PFSK-1 (cell line): ENCODE measurements around the gene YBX2.

Experiments
- FOXP2 ChIP-seq: optimal IDR thresholded peaks from 2 replicates; pipeline ENCODE3; 2011; ENCODE audit warnings: borderline replicate concordance, control low read depth, inconsistent platforms; ENCODE audit not compliant: insufficient read depth; ENCODE audit errors: extremely low read length, extremely low read depth
- POLR2AphosphoS5 ChIP-seq: IDR thresholded peaks from 2 replicates; pipeline ENCODE4 v1.6.1; 2012; ENCODE audit warnings: low read depth, mild to moderate bottlenecking, control low read depth, low read length, moderate library complexity
- SIN3A ChIP-seq: IDR thresholded peaks from 2 replicates; pipeline ENCODE4 v1.6.1; 2012; ENCODE audit warnings: mild to moderate bottlenecking, low read length, moderate library complexity, borderline replicate concordance; ENCODE audit not compliant: insufficient read depth
- TAF1 ChIP-seq: IDR thresholded peaks from 2 replicates; pipeline ENCODE4 v1.6.1; 2012; ENCODE audit warnings: low read length, control low read depth, borderline replicate concordance; ENCODE audit not compliant: insufficient read depth
- TF ChIP-seq, protein P1 (sequence below), 2 experiments: IDR thresholded peaks; 2 replicates each; pipeline versions ENCODE4 v1.6.1 to v1.8.0; 2011 to 2012; ENCODE audit warnings: low read depth in 2 of 2, low read length in 2 of 2, control low read depth in 1 of 2, inconsistent platforms in 1 of 2, mild to moderate bottlenecking in 1 of 2, moderate library complexity in 1 of 2; ENCODE audit not compliant: insufficient read depth in 1 of 2

YBX2 gene

GRCh38 chr17:7284911-7285310, 9.5 kb downstream of the YBX2 start:
- TF ChIP-seq, protein P1, sequence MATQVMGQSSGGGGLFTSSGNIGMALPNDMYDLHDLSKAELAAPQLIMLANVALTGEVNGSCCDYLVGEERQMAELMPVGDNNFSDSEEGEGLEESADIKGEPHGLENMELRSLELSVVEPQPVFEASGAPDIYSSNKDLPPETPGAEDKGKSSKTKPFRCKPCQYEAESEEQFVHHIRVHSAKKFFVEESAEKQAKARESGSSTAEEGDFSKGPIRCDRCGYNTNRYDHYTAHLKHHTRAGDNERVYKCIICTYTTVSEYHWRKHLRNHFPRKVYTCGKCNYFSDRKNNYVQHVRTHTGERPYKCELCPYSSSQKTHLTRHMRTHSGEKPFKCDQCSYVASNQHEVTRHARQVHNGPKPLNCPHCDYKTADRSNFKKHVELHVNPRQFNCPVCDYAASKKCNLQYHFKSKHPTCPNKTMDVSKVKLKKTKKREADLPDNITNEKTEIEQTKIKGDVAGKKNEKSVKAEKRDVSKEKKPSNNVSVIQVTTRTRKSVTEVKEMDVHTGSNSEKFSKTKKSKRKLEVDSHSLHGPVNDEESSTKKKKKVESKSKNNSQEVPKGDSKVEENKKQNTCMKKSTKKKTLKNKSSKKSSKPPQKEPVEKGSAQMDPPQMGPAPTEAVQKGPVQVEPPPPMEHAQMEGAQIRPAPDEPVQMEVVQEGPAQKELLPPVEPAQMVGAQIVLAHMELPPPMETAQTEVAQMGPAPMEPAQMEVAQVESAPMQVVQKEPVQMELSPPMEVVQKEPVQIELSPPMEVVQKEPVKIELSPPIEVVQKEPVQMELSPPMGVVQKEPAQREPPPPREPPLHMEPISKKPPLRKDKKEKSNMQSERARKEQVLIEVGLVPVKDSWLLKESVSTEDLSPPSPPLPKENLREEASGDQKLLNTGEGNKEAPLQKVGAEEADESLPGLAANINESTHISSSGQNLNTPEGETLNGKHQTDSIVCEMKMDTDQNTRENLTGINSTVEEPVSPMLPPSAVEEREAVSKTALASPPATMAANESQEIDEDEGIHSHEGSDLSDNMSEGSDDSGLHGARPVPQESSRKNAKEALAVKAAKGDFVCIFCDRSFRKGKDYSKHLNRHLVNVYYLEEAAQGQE (IDR thresholded peaks at IDR 0.05; ENCODE audit: insufficient read depth in 1 of 2, low read depth in 2 of 2, low read length in 2 of 2): no peak
- TF ChIP-seq FOXP2 (no peak), POLR2AphosphoS5 (no peak), TAF1 (no peak), SIN3A (no peak)

DNA sequence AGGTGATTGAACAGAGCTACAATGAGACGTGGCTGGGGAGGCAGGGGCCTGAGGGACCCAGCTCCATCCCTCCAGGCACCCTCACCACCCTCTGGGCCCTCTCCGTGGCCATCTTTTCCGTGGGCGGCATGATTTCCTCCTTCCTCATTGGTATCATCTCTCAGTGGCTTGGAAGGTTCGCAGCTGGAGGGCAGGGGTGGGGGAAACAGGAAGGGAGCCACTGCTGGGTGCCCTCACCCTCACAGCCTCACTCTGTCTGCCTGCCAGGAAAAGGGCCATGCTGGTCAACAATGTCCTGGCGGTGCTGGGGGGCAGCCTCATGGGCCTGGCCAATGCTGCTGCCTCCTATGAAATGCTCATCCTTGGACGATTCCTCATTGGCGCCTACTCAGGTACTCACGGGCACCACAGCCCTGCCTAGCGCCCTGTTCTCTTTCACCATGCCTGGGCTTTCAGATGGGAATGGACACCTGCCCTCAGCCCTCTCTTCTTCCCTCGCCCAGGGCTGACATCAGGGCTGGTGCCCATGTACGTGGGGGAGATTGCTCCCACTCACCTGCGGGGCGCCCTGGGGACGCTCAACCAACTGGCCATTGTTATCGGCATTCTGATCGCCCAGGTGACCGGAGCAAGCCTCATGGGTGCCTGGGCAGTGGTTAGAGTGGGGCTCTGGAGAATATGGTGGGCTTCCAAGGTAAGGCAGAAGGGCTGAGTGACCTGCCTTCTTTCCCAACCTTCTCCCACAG, 10.8 kb downstream of the YBX2 start:
- TF ChIP-seq, protein P1 (IDR thresholded peaks at IDR 0.05; ENCODE audit: insufficient read depth in 1 of 2, low read depth in 2 of 2, low read length in 2 of 2): no peak
- TF ChIP-seq POLR2AphosphoS5: no peak
- TF ChIP-seq FOXP2: no peak
- TF ChIP-seq TAF1: no peak
- TF ChIP-seq SIN3A: no peak

DNA sequence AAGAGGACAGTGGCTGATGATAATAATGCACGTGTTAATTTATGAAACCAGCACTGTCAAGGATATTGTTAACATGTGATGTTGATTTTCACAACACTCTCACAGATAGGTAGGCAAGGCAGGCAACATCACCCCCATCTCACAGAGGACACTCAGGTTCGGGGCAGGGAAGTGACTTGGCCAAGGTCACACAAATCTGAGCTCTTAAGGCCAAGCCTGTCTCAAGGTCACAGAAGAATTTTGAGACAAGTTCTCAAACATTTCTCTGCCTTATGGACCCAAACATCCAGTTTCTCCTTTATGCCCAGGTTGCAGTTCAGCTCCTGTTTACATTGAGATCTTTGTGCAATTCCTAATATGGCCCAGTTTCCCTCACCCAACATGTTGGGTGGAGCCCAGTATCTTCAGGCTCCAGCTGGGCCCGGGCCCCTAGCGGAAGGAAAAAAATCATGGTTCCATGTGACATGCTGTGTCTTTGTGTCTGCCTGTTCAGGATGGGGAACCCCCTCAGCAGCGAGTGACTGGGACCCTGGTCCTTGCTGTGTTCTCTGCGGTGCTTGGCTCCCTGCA, 11.6 kb downstream of the YBX2 start:
- no peak for TF ChIP-seq TAF1
- no peak for TF ChIP-seq POLR2AphosphoS5
- TF ChIP-seq, protein P1 (IDR thresholded peaks at IDR 0.05; ENCODE audit: insufficient read depth in 1 of 2, low read depth in 2 of 2, low read length in 2 of 2): no peak
- TF ChIP-seq FOXP2: no peak
- no peak for TF ChIP-seq SIN3A

DNA sequence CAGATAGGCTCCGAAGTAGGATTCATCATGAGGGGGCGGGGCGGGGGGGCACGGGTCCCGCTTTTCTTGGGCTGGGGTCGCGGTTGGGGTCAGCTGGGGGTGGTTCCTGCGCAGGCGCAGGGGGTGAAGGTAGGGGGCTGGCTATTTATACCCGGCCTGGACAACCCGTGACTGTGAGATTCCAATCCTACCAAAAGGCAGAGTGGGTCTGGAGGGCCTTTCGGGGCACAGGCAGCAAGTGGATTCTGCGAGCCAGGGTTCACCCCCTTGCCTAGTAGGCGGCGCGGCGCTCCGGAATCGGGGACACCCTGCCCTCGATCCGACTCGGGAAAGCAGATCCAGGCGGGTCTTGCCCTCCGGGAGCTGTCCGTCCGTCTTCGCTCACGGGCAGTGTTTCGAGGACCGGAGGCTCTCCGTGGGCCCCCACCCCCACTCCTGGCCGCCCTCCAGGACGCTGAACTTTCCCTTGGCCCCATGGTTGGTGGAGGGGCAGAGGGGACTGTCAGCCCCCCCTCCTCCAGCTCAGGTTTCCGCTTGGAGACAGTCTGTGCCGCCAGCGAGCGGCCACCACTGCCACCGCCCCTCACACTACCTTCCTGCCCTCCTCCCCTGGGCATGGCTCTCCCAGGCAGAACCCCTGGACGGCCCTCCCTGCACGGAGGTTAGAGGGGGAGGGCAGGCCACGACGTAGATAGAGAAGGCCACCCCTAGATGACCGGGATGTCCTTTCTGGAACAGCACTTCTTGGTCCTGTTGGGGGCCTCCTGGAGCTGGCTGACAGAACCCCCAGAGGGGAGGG, 12.3 kb downstream of the YBX2 start:
- TF ChIP-seq, protein P1 (IDR thresholded peaks at IDR 0.05; ENCODE audit: insufficient read depth in 1 of 2, low read depth in 2 of 2, low read length in 2 of 2): no peak
- TF ChIP-seq TAF1 (no peak), SIN3A (no peak), POLR2AphosphoS5 (no peak), FOXP2 (no peak)
